COLO668 (cell line): ENCODE results near the gene MAPK9.
A peak's percentile ranks its signal among the peaks of the same experiment; 100 is the strongest.

Source experiments
- DNase-seq: peaks from one replicate; lab custom pipeline; 2025; ENCODE audit not compliant: unreplicated experiment; lab: John Stamatoyannopoulos, UW

Gene MAPK9

DNA sequence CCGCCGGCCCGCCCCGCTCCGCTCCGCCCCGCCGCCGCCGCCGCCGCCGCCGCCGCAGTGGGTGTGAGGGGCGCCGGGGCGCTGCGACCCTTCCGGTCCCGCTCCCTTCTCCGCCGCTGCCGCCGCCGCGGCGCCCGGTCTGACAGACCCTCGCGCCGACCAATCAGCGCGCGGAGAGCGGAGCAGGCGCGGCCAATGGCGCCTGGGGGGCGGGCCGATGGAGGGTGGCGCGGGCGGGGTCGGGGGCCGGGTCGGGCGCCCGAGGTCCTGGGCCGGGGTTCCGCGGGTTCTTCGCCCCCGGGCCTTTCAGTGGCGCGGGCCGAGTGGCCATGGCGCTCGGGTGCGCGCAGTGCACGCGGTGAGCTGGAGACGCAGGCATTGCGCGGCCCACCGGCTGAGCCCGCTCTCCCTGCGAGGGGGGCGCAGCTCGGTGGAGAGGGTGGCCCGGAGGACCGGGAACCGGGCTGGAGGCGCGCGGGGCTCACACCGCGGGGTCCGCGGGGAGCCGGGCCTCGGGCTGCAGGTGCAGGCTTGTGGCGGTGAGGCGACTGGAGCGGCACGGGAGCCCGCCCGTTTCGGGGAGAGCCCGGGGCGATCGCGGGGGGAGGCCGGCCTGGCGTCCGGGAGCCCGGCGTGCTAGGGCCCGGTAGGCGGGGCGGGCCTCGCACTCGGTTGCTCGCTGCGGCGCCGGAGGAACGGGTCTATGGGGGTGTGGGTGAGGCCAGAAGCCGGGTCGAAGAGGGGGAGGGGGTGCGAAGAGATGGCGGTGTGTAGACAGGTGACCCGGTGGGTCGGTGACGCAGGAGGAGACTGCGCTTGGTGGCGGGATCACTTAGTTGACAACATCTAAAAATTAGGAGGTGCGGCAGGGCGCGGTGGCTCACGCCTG, at the start of gene MAPK9:
Gene MAPK9, minus strand, starts transcription at position 141 of the 889 bp plus-strand sequence. CDS start 11,522 bp downstream, outside the sequence.
- DNase-seq, result peak; percentile 89

GRCh38 chr5:180341595-180341994, 49.7 kb upstream of the MAPK9 start:
- DNase-seq, result no peak

DNA sequence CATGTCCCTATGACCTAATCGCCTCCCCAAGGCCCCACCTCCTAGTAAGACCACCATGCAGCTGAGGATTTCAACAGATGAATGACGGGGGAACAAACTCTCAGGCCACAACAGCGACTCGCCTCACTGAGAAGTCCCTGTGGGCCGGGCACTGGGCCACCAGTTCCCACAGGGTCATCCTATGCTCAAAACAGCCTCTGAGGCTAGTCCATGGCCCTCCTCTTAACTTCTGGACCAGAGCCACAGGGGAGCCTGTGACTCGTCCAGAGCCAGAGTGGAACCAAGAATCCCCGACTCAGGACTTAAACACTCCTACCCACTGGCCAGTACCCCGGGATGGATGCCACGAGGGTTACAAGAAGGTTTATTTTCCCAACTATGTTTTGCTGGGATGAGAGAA, 49.0 kb upstream of the MAPK9 start:
- no peak for DNase-seq

DNA sequence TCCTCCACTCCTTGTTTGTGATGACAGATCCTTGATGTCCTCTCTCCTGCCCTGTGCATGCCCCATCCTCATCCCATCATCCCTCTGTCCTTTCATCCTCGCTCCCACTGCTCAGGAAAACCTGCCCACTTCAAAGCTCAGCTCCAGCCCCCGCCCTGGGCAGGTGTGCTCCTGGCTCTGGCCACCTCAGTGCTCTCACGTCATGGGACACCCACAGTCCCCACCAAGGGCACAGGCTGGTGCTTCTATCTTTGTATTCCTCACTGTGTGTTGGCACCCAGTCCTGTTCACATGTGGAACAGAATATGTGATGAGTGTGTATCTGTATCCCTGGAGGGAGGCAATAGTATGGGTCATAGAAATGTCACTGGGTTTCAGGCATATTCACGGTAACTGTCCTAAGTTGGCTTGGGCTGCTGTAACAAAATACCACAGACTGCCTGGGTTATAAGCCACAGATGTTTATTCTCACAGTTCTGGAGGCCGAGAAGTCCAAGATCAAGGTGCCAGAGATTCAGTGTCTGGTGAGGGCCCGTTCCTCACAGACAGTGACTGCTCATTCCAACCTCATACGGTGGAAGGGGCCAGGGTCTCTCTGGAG, 47.8 kb upstream of the MAPK9 start:
- no peak for DNase-seq

DNA sequence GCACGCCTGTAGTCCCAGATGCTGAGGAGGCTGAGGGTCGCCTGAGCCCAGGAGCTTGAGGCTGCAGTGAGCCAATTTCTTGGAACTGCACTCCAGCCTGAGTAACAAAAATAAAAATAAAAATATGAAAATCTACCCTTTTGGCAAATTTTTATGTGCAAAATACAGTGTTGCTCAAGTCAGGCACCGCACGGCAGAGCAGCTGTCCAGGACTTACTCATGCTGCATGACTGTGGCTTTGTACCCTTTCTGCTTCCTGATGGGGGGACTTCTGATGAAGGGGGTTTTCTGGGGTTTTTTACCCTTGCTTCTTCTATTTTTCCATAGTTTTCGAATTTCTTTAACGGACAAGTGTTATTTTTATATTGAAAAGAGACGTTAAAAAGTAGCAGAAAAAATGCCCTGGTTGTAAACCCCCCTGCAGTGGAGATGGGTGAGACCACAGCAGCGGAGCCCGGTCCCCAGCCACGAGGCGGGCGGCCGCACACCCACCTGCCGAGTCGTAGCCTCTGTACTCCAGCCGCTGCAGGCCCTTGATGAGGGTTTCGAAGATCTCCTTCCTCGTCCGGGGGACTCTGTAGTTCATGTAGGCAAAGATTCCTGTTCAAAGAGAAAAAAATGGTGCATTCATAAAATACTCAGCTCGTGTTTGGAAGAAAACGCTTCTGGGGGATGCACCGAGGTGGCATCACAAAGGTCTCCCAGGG, 46.3 kb upstream of the MAPK9 start:
- no peak for DNase-seq

DNA sequence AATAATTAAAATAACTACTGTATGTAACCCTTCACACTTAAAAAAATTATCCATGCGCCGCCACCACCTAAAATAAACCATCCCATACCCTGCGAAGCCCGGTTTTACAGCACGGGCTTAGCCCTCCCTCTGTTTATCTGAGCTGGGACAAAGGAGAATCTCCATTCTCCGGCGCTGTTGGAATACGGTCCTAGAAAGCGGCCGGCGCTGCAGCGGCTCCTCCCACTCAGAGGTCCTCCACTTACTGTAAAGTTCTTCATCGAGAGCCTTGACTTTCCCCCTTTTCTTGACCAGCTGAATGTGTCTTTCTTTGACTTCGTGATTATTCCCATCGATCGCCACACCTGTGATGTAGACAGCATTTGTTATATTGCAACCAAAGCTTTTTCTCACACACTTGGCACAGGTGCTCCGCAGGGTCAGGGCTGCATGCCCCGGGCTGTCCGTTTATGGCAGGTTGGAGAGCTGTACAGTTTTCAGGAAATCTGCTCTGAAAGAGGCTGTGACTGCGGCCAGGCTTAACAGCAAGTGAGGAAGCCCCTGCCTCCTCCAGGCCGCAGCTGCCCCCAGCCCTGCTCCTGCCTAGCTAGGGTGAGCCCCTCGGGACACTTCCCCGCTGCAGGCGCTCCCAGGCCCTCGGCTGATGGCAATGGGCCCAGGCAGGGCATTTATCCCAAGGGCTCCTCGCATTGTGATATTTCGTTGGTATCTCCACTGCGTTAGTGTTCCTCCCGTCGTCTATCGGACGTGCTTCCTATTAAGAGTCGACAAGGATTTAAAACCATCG, 44.5 kb upstream of the MAPK9 start:
- DNase-seq, result no peak

- no peak for DNase-seq
These were observed 43.8 kb upstream of the MAPK9 start for GRCh38 chr5:180335614-180336233.

- no peak for DNase-seq
These were observed 43.1 kb upstream of the MAPK9 start for GRCh38 chr5:180334751-180335613.

- DNase-seq, result no peak
These were observed 42.3 kb upstream of the MAPK9 start for GRCh38 chr5:180334176-180334575.

DNA sequence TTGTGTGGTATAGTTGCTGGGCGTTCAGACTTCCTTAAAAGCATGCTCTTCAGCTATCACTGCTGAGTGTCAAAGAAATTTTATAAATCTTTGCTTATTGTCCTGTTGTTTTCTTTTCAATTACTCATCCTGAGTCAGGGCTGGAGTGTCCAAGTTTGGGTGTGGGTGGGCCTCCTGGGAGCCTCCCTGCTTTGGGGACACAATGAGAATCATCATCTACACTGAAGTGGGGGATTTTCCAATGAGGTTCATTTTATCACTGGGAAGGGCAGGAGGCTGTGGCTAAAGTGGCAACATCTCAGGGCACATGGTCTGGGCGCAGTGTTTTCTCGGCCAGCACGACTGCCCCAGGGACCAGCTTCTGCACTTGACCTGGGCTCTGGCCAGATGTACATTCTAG, 41.8 kb upstream of the MAPK9 start:
- DNase-seq, result no peak

GRCh38 chr5:180332861-180333260, 41.0 kb upstream of the MAPK9 start:
- no peak for DNase-seq

- no peak for DNase-seq
These were observed 40.2 kb upstream of the MAPK9 start for GRCh38 chr5:180332051-180332517.

- no peak for DNase-seq
These were observed 39.7 kb upstream of the MAPK9 start for GRCh38 chr5:180331647-180331950.

GRCh38 chr5:180330810-180331646, 39.1 kb upstream of the MAPK9 start:
- DNase-seq, result no peak

DNA sequence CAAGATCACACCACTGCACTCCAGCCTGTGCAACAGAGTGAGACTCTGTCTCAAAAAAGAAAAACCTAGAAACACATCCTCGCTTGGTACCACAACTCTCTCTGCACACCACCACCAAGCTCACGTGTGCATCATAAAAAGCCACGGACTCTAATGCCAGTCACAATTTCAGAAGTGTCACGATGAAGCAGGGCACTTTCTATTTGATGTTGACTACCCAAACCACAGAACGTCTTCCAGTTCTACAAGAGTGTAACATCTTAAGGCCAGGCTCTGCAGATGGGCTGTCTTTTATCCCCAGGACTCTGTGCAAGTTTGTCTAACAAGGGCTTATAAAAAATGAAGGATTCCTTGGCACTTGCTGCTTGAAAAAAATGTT, 38.4 kb upstream of the MAPK9 start:
- DNase-seq, result no peak

DNA sequence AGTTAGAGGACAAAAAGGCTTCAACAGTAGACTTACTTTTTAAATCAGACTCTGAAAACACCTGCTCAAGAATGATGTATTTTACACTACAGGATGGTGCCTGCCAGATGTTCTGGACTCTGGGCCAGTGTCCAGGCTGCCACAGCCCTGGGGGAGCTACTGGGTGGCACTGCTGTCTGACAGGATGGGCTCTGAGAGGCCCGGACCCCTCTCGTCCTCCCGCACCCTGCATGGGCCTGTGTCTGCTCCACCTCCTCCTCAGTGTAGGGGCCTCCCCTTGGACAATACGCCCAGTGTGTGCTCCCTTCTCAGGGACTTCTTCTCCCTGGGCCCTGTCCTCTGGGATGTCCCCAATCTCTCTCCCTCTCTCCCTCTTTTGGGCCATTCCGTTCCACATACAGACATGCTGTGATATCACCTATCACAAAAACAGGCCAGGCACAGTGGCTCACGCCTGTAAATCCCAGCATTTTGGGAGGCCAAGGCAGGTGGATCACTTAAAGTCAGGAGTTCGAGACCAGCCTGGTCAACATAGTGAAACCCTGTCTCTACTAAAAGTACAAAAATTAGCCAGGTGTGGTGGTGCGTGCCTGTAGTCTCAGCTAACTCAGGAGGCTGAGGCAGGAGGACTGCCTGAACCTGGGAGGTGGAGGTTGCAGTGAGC, 37.9 kb upstream of the MAPK9 start:
- no peak for DNase-seq

GRCh38 chr5:180329138-180329435, 37.2 kb upstream of the MAPK9 start:
- DNase-seq, result no peak

DNA sequence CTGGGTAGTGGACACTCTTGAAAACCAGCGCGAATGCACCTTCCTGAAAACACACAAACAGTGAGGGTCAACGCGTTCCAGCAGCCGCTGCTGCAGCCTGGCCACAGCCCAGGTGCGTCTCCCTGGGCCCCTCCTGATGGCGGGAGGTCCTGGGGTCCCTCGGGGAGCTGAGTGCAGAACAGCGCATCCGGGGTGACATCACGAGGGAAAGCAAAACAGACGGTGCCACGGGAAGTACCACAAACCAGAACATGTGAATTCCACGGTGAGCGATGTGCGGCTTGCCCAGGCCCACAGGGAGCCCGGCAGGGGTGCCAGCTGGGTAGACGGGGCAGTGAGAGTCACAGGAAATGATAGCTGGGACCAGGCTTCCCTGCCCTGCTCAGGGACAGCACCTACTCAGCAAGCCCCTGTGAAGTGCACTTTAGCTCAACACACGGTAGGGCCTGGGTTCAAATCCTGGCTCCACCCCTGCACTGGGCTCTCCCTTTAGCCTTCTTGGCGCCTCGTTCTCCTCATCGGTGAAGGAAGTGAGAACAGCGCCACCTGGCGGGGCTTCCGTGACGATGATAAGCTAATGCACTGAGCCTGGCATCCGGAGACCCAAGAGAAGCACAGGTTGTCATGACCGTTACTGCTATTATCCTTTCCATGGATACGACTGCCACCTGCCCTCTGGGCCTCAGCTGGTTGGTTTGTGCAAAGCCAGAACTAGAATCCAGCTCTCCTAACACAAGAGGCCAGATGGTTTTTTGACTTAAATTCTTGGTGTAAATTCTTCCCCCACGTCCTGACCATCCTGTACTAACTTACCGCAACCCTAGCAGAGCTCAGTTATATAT, 36.6 kb upstream of the MAPK9 start:
- peak; percentile 77 for DNase-seq
